HepG2 (cell line): ENCODE data around the gene RUVBL2. TPM values are rescaled to one million over a fixed set of nuclear protein-coding genes. Genes with fewer than 3 reads are reported as not detected.

Experiments
- CREB3 ChIP-seq: sonication (generic); formaldehyde crosslinking; IDR thresholded peaks from 2 replicates; pipeline ENCODE4 v1.5.0; 2020; ENCODE audit warnings: missing genetic modification reagents
- DNMT3B ChIP-seq: conservative IDR thresholded peaks from 2 replicates; pipeline ENCODE4 v1.6.1; 2016; ENCODE audit warnings: missing biosample characterization, control low read depth
- FOXP4 ChIP-seq: sonication (generic); formaldehyde crosslinking; IDR thresholded peaks from 2 replicates; pipeline ENCODE4 v1.4.0; 2020; ENCODE audit warnings: missing genetic modification reagents
- JUNB ChIP-seq: sonication (generic); formaldehyde crosslinking; IDR thresholded peaks from 2 replicates; pipeline ENCODE4 v1.8.0; 2022; ENCODE audit warnings: missing genetic modification reagents, mild to moderate bottlenecking, borderline replicate concordance
- KAT8 ChIP-seq: IDR thresholded peaks from 2 replicates; pipeline ENCODE4 v1.6.1; 2016; ENCODE audit warnings: missing genetic modification reagents, missing compliant biosample characterization
- NFYC ChIP-seq: IDR thresholded peaks from 2 replicates; pipeline ENCODE4 v1.6.1; 2016; ENCODE audit warnings: missing genetic modification reagents, missing compliant biosample characterization
- PBX2 ChIP-seq: IDR thresholded peaks from 2 replicates; pipeline ENCODE4 v1.6.1; 2016; ENCODE audit warnings: control low read depth
- POLR2G ChIP-seq: fragments of 200-400 bp; formaldehyde crosslinking; IDR thresholded peaks from 2 replicates; pipeline ENCODE4 v1.6.1; 2018; ENCODE audit warnings: mild to moderate bottlenecking, low read depth, low read length, moderate library complexity
- RBFOX2 ChIP-seq: fragments of 200-400 bp; formaldehyde crosslinking; IDR thresholded peaks from 2 replicates; pipeline ENCODE4 v1.6.1; 2017; ENCODE audit warnings: low read depth, mild to moderate bottlenecking, low read length
- SALL1 ChIP-seq: sonication (generic); formaldehyde crosslinking; IDR thresholded peaks from 2 replicates; pipeline ENCODE4 v1.8.0; 2022; ENCODE audit warnings: mild to moderate bottlenecking, missing genetic modification reagents
- SAP130 ChIP-seq: IDR thresholded peaks from 2 replicates; pipeline ENCODE4 v1.6.1; 2016; ENCODE audit warnings: low read depth
- YY1 ChIP-seq: IDR thresholded peaks from 2 replicates; pipeline ENCODE4 v1.6.1; 2011; ENCODE audit warnings: low read length, low read depth, moderate library complexity, mild to moderate bottlenecking; ENCODE audit not compliant: insufficient read depth, insufficient replicate concordance
- ZBTB21 ChIP-seq: sonication (generic); formaldehyde crosslinking; IDR thresholded peaks from 2 replicates; pipeline ENCODE4 v1.4.0; 2020; ENCODE audit warnings: missing genetic modification reagents
- ZNF230 ChIP-seq: sonication (generic); formaldehyde crosslinking; IDR thresholded peaks from 2 replicates; pipeline ENCODE4 v1.4.0; 2020; ENCODE audit warnings: mild to moderate bottlenecking, missing genetic modification reagents
- ZNF235 ChIP-seq: sonication (generic); formaldehyde crosslinking; IDR thresholded peaks from 2 replicates; pipeline ENCODE4 v1.8.1; 2023; ENCODE audit warnings: mild to moderate bottlenecking, missing genetic modification reagents, borderline replicate concordance
- ZNF263 ChIP-seq: sonication (generic); formaldehyde crosslinking; IDR thresholded peaks from 2 replicates; pipeline ENCODE4 v1.4.0; 2020; ENCODE audit warnings: missing genetic modification reagents
- ZNF574 ChIP-seq: sonication (generic); formaldehyde crosslinking; IDR thresholded peaks from 2 replicates; pipeline ENCODE4 v1.4.0; 2020; ENCODE audit warnings: missing genetic modification reagents
- ZNF850 ChIP-seq: sonication (generic); formaldehyde crosslinking; conservative IDR thresholded peaks from 2 replicates; pipeline ENCODE4 v1.9.0; 2021; ENCODE audit warnings: mild to moderate bottlenecking, missing genetic modification reagents
- ZZZ3 ChIP-seq: sonication (generic); formaldehyde crosslinking; IDR thresholded peaks from 2 replicates; pipeline ENCODE4 v1.4.0; 2020; ENCODE audit warnings: missing genetic modification reagents, mild to moderate bottlenecking, borderline replicate concordance
- polyA plus RNA-seq, 8 experiments: library from polyadenylated mRNA; depleted of rRNA in 3 of 8; stranded (reverse) in 7 of 8; unstranded in 1 of 8; fragments of >200 nt; fragmentation: Illumina TruSeq in 4 of 8; extraction: Trizol in 4 of 8; gene quantifications; 2 replicates each; pipeline versions ENCODE4 v1.2.1 to v1.2.3, GENCODE V29; 2011 to 2016; ENCODE audit warnings: low read depth in 4 of 8, missing spikeins in 1 of 8, mixed read lengths in 1 of 8; ENCODE audit not compliant: insufficient read depth in 1 of 8
- total RNA-seq, 5 experiments: library from RNA; depleted of rRNA; stranded (reverse); fragments of >200 nt; fragmentation: Illumina TruSeq; extraction: Trizol; gene quantifications; 2 replicates each; pipeline ENCODE4 v1.2.3, GENCODE V29; 2016; ENCODE audit warnings: low read depth in 1 of 5

The RUVBL2 gene
- total and polyA plus RNA-seq, 2 of the 13 experiments (the other 11 are each of a cell fraction or from before 2014, with no cell fraction given) = 120 to 122 TPM

- 0 out of 2 replicates have a peak, but pooled peaks have one; percentile 4 for TF ChIP-seq ZNF574 (CRISPR knock-in tag)
- peak; percentile 36; the same call in 1 of the 2 replicates for TF ChIP-seq RBFOX2
- TF ChIP-seq DNMT3B (CRISPR knock-in tag) = no peak
- no peak for TF ChIP-seq PBX2 (CRISPR knock-in tag)
- TF ChIP-seq ZNF235 (CRISPR knock-in tag) = no peak
- TF ChIP-seq FOXP4 (CRISPR knock-in tag) = no peak
- peak; percentile 25 for TF ChIP-seq YY1
- TF ChIP-seq ZNF263 (CRISPR knock-in tag) = no peak
- no peak for TF ChIP-seq ZZZ3 (CRISPR knock-in tag)
- TF ChIP-seq NFYC (CRISPR knock-in tag) = no peak
- no peak for TF ChIP-seq KAT8 (CRISPR knock-in tag)
- TF ChIP-seq ZBTB21 (CRISPR knock-in tag) = no peak
- TF ChIP-seq SAP130 (CRISPR knock-in tag) = no peak
- TF ChIP-seq ZNF230 (CRISPR knock-in tag) = no peak
- no peak for TF ChIP-seq SALL1 (CRISPR knock-in tag)
- TF ChIP-seq ZNF850 (CRISPR knock-in tag) = no peak
- TF ChIP-seq CREB3 (CRISPR knock-in tag) = no peak
- TF ChIP-seq JUNB (CRISPR knock-in tag) = no peak
- no peak for TF ChIP-seq POLR2G
- TF ChIP-seq, all 625 proteins: peak for 7
These were observed 34.1 kb upstream of the RUVBL2 start (continued) for GRCh38 chr19:48959341-48960239.
